ENCODE data around the gene ZNF772. TPM values are rescaled to one million over a fixed set of nuclear protein-coding genes. Genes with fewer than 3 reads are reported as not detected.

ZNF772 gene
- total RNA-seq, 1 experiment from 2014 or later = 0.37 TPM

DNA sequence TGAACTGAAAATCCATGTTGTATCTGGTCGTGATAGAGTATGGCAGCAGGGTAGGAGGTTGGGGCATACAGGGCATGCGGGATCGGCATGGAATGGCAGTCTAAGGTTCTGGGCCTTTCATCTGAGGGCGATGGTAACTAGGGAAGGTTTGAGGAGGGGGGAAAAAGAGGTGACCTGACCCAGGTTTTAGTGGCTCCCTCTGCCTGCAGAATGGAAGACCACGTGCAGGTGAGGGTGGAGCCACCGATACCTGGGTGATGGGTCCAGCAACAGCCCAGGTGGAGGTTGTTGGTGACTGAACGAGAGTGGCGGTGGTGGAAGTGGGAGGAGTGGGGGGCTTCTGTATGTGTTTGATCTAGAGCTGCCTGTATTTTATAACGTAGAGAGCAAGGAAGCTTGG, 38.4 kb downstream of the ZNF772 start:
- ATAC-seq = no peak
- peaks cover 0 to 5% of the 10 kb centered on the region in 2 experiments; a peak in 2 of 4 replicates for H3K9me3 ChIP-seq (ENCODE audit: control insufficient read depth in 1 of 2, insufficient read depth in 1 of 2, low read depth in 1 of 2, low read length in 2 of 2)
- peaks cover 64% of the 10 kb centered on the region for H3K79me2 ChIP-seq (ENCODE audit: insufficient read depth, low read length)
- ChIA-PET CTCF (no interaction called here), POLR2A (no interaction called here), RAD21 (ENCODE audit: low non-redundant PET in 1 of 2, low total read pairs in 2 of 2, uncharacterized antibody in 2 of 2, unreplicated experiment in 2 of 2) (no interaction called here)
- H4K20me1 ChIP-seq (ENCODE audit: insufficient read depth) = no peaks in the 10 kb centered on the region
- no peak overlapping the region for H3K27ac ChIP-seq (ENCODE audit: low read depth, low read length)
- H3K4me1 ChIP-seq (ENCODE audit: control insufficient read depth in 1 of 2, insufficient read depth in 2 of 2, low read length in 2 of 2) = peaks cover 0 to 16% of the 10 kb centered on the region in 2 experiments; a peak in 3 of 4 replicates
- no peak overlapping the region for H3K4me3 ChIP-seq (replicated peaks in 1 of 2; ENCODE audit: low read depth in 1 of 2, low read length in 2 of 2)
- no peak for DNase-seq (ENCODE audit: low read depth, low spot score)
- no TSS peak for BruUV-seq (replicated peaks)
- TF ChIP-seq, protein P1, sequence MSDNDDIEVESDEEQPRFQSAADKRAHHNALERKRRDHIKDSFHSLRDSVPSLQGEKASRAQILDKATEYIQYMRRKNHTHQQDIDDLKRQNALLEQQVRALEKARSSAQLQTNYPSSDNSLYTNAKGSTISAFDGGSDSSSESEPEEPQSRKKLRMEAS (IDR thresholded peaks at IDR 0.05) = no peak
- no peak for TF ChIP-seq SIN3A (IDR thresholded peaks at IDR 0.05; ENCODE audit: low read depth)
- TF ChIP-seq EGR1 (IDR thresholded peaks at IDR 0.05; ENCODE audit: low read depth) = no peak
- TF ChIP-seq YY1 (IDR thresholded peaks at IDR 0.05; ENCODE audit: extremely low read depth, insufficient replicate concordance, low read depth, low read length) = no peak
- TF ChIP-seq, protein P2, sequence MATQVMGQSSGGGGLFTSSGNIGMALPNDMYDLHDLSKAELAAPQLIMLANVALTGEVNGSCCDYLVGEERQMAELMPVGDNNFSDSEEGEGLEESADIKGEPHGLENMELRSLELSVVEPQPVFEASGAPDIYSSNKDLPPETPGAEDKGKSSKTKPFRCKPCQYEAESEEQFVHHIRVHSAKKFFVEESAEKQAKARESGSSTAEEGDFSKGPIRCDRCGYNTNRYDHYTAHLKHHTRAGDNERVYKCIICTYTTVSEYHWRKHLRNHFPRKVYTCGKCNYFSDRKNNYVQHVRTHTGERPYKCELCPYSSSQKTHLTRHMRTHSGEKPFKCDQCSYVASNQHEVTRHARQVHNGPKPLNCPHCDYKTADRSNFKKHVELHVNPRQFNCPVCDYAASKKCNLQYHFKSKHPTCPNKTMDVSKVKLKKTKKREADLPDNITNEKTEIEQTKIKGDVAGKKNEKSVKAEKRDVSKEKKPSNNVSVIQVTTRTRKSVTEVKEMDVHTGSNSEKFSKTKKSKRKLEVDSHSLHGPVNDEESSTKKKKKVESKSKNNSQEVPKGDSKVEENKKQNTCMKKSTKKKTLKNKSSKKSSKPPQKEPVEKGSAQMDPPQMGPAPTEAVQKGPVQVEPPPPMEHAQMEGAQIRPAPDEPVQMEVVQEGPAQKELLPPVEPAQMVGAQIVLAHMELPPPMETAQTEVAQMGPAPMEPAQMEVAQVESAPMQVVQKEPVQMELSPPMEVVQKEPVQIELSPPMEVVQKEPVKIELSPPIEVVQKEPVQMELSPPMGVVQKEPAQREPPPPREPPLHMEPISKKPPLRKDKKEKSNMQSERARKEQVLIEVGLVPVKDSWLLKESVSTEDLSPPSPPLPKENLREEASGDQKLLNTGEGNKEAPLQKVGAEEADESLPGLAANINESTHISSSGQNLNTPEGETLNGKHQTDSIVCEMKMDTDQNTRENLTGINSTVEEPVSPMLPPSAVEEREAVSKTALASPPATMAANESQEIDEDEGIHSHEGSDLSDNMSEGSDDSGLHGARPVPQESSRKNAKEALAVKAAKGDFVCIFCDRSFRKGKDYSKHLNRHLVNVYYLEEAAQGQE (IDR thresholded peaks at IDR 0.05; ENCODE audit: low read depth) = no peak
- TF ChIP-seq ELF1 (IDR thresholded peaks at IDR 0.05; ENCODE audit: borderline replicate concordance, low read depth) = no peak
- no peak for TF ChIP-seq ZNF274 (IDR thresholded peaks at IDR 0.05; ENCODE audit: low read depth, low read length)
- no peak overlapping the region for H3K9ac ChIP-seq (ENCODE audit: low read length)
- no peak overlapping the region for H3K4me2 ChIP-seq (ENCODE audit: low read length)
- intact Hi-C loops (cut with micrococcal nuclease) = loop anchor here (10.0 kb wide), 1 partner anchor 136 kb away; the partner anchor contains the start of gene ZNF416
- H3K27me3 ChIP-seq (ENCODE audit: insufficient read depth, low read length) = no peaks in the 10 kb centered on the region
- H3K9me2 ChIP-seq (ENCODE audit: insufficient read depth) = no peaks in the 10 kb centered on the region
- H2AFZ ChIP-seq (ENCODE audit: low read depth, low read length, poor library complexity, severe bottlenecking) = no peak overlapping the region
- peaks cover 8 to 22% of the 10 kb centered on the region in 2 experiments; a peak in 3 of 4 replicates for H3K36me3 ChIP-seq (ENCODE audit: control insufficient read depth in 1 of 2, insufficient read depth in 2 of 2, low read length in 2 of 2)

Data from HCT116 (cell line).